GM23248 (cell line): ENCODE data around the gene PRR30.

Experiments
- EZH2 ChIP-seq: fragments of 200-600 bp; sonication (generic); IDR thresholded peaks from 2 replicates; pipeline ENCODE4 v1.6.1; 2018; ENCODE audit warnings: antibody characterized with exemption, mild to moderate bottlenecking; ENCODE audit not compliant: insufficient read depth, poor library complexity, severe bottlenecking
- EZH2phosphoT487 ChIP-seq: fragments of 200-600 bp; sonication (generic); IDR thresholded peaks from 2 replicates; pipeline ENCODE4 v1.6.1; 2018; ENCODE audit warnings: antibody characterized with exemption, moderate library complexity, mild to moderate bottlenecking, low read depth; ENCODE audit not compliant: insufficient read depth

- TF ChIP-seq EZH2 (no peak), EZH2phosphoT487 (no peak)
Measured at GRCh38 chr2:27122791-27123190, 16.4 kb downstream of the PRR30 start.
